NAMALWA (cell line): ENCODE results near the gene THAP4.
A peak's percentile ranks its signal among the peaks of the same experiment; 100 is the strongest.

Source experiments
- DNase-seq: peaks from one replicate; pipeline ENCODE4 v3.0.0-alpha.2; 2015; ENCODE audit warnings: low spot score

THAP4 gene, protein sequence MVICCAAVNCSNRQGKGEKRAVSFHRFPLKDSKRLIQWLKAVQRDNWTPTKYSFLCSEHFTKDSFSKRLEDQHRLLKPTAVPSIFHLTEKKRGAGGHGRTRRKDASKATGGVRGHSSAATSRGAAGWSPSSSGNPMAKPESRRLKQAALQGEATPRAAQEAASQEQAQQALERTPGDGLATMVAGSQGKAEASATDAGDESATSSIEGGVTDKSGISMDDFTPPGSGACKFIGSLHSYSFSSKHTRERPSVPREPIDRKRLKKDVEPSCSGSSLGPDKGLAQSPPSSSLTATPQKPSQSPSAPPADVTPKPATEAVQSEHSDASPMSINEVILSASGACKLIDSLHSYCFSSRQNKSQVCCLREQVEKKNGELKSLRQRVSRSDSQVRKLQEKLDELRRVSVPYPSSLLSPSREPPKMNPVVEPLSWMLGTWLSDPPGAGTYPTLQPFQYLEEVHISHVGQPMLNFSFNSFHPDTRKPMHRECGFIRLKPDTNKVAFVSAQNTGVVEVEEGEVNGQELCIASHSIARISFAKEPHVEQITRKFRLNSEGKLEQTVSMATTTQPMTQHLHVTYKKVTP

GRCh38 chr2:241637018-241637794 is at the start of gene THAP4, which contains the start of gene ATG4B:
TSS of gene THAP4 (minus strand) at chr2:241637158. CDS start at chr2:241637017, 141 bp downstream.
TSS of gene ATG4B (plus strand) at chr2:241637693. CDS start at chr2:241637715, 22 bp downstream.
- peak; percentile 68 for DNase-seq

GRCh38 chr2:241686324-241686649 is 49.3 kb upstream of the THAP4 start:
- no peak for DNase-seq

DNA sequence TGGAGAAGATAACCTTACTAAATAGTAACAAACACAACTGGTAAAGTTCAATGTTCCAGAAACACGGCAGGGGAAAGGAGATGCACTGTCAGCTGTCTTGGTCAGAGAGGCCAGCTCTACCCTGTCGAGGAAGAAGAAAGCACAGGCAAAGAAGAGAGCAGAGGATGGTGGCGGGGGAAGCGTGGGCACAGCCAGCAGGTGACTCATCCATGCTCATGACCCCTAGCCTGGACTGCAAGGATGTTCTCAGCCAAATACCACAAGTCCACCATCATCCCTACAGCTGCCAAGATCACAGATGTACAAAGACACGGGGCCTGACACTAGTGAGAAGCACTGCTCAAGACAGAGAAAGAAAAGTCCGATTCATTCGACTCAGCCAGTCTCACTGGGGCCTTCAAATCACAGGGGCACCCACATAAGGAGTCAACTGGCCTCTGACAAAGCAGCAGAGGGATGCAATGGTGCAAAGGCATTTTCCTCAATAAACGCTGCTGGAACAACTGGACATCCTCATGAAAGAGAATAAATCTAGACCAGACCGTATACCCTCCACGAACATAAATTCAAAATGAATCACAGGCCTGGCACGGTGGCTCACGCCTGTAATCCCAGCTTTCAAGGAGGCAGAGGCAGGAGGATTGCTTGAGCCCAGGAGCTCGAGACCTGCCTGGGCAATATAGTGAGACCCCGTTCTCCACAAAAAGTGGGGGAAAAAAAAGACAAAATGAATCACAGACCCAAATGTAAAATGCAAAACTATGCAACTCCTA is 44.1 kb upstream of the THAP4 start:
- no peak for DNase-seq

DNA sequence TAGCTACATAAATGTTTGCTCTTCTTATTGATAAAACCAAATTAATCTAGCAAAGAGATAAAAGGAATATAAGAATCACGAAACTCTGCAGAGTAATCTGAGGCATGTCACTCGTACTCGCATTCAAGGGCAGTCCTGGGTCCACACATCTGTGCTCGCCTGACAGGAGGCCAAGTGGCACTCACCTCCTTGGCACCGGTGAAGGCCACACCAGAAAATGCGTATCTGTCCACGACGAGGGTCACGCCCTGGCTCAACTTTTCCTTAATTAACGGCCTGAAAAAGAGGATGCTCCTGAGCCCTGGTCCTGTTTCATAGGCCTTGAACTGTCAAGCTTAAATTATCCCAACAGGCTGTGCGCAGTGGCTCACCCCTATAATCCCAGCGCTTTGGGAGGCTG is 43.1 kb upstream of the THAP4 start:
- no peak for DNase-seq

- DNase-seq = no peak
These were observed 42.0 kb upstream of the THAP4 start for GRCh38 chr2:241678784-241679540.

DNA sequence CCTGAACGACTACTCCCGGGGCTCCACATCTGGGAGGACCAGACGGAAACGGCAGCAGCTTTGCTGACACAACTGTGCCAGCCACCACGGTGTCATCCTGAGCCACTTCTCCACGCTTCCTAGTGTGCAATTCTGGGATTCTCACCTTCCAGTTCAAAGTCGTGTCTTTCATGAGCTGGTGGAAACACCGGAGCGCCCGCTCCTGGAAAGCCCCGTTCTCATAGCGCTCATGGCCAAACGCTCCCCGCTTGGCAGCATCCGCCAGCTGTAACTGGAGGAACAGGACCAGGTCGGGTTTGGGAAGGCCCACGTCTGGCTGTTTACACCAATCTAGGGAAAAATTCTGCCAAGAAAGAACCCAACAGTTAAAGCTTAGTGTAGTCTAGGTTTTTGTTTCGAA is 41.3 kb upstream of the THAP4 start:
- no peak for DNase-seq

GRCh38 chr2:241677392-241677791 is 40.4 kb upstream of the THAP4 start:
- no peak for DNase-seq

DNA sequence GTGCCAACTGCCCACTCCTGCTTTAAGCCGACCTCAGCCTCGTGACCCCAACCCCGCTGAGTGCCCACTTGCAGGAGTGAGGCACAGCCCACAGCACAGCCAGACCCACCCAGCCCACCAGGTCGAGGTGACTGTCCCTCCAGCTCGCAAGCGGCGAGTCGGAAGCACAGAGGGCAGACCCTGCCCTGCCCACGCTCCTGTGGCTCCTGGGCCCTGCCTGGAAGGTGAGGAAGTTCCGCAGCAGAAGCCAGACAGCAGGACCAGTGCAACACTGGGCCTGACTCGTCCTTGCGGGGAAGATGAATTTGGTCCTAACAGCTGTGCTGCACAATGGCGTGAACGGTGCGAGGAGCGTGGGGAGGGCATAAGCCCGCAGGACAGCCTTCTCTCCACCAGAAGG is 39.7 kb upstream of the THAP4 start:
- DNase-seq = no peak

GRCh38 chr2:241675885-241676284 is 38.9 kb upstream of the THAP4 start:
- DNase-seq = no peak

GRCh38 chr2:241673797-241674725 is 37.1 kb upstream of the THAP4 start:
- no peak for DNase-seq

DNA sequence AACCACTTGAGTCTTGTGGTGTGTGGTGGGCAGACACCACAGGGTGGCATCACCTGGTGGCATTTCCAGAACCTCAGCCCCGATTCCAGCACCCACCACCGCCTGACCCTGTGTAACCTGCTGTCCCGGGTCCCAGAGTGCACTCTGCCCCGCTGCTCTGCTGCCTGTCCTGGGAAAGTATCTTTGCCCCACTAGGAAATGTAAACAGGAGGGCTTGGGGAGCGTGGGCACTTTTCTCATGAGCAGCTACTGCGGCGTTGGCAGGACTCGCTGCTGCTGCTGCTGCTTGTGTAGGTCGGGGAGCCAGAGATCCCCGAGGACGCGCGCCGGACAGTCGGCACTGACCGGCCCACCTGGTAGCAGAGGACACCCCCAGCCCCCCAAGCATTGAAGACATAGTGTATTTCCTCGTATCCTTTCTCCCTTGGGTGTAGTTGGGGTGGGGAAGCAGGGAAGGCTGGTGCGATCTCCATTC is 36.3 kb upstream of the THAP4 start:
- no peak for DNase-seq

GRCh38 chr2:241672243-241673188 is 35.6 kb upstream of the THAP4 start:
- no peak for DNase-seq

DNA sequence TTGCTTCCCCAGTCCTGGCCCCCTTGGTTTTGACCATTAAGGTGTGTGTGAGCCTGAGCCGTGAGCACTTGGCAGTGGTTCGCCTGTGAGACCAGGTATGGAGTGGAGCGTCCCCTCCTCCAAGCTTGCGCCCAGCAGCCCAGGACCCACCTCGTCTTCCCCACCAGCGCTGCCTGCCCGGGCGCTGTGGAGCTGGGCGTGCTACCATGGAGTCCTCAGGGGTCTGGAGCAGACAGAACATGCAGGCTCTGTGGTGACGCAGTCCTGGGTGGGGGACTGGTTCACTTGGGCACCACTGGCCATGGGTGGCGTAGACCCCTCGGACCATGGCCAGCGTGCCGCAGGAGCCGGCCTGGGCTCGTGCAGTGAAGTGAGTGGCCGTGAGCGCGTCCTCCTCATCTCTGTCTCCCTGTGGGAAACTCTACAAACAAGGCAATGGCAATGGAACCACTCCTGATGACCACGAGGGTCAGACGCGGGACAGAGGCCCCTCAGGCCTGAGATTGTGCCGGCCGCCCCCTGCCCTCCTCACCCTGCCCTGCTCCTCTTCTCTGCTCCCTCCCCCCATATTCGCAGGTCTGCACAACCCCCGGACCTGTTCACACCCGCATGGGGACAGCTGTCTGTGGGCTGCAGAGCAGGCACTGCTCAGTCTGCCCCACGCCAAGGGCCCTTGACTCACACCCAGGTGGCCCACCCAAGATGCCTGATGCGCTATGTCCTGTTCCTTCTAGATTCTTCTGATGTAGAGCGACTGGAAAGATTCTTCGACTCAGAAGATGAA is 34.7 kb upstream of the THAP4 start:
- no peak for DNase-seq

- DNase-seq = no peak
These were observed 33.6 kb upstream of the THAP4 start for GRCh38 chr2:241670333-241671110.

DNA sequence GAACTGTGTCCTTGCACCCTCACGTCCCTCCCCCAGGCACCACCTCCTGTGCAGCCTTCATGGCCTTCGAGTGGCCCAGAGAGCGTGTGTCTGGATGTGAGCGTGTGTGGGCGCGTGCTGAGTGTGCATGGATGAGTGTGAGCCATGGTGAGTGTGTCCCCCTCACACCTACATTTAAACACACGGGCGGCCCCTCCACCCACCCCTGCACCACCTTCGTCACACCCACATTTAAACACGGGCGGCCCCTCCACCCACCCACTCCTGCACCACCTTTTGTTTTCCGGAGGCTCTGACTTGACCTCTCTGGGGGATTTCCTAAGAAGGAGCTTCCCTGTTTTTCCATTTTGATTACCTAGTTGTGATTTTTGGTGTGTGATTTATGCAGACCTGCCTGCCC is 31.9 kb upstream of the THAP4 start:
- no peak for DNase-seq

- no peak for DNase-seq
These were observed 31.4 kb upstream of the THAP4 start for GRCh38 chr2:241668354-241668753.

GRCh38 chr2:241666627-241667400 is 29.9 kb upstream of the THAP4 start:
- no peak for DNase-seq
